Measurements from ENCODE around the gene DERA.
"Not testable (repeated sequence)": the region's sequence is repeated elsewhere in the genome, so short reads cannot be mapped to it uniquely, and the experiment has no call there.

The DERA gene

GRCh38 chr12:16057351-16057751 is 146.2 kb downstream of the DERA start:
- in situ Hi-C loops (cut with HindIII; ENCODE audit: low sequenced_read_pairs): not testable (repeated sequence)

GRCh38 chr12:16062611-16063010 is 151.5 kb downstream of the DERA start:
- in situ Hi-C loops (cut with HindIII; ENCODE audit: low sequenced_read_pairs): no loop called here

GRCh38 chr12:16063726-16064125 is 152.6 kb downstream of the DERA start:
- in situ Hi-C loops (cut with HindIII; ENCODE audit: low sequenced_read_pairs): no loop called here

- in situ Hi-C loops (cut with HindIII; ENCODE audit: low sequenced_read_pairs): no loop called here
Observed at GRCh38 chr12:16070113-16070512, 159.0 kb downstream of the DERA start.

- in situ Hi-C loops (cut with HindIII; ENCODE audit: low sequenced_read_pairs): no loop called here
Observed at GRCh38 chr12:16072678-16073077, 161.5 kb downstream of the DERA start.

GRCh38 chr12:16074894-16075293 is 163.8 kb downstream of the DERA start:
- in situ Hi-C loops (cut with HindIII; ENCODE audit: low sequenced_read_pairs): no loop called here

GRCh38 chr12:16075887-16076286 is 164.8 kb downstream of the DERA start:
- in situ Hi-C loops (cut with HindIII; ENCODE audit: low sequenced_read_pairs): no loop called here

- in situ Hi-C loops (cut with HindIII; ENCODE audit: low sequenced_read_pairs): no loop called here
Observed at GRCh38 chr12:16076557-16076956, 165.4 kb downstream of the DERA start.

- in situ Hi-C loops (cut with HindIII; ENCODE audit: low sequenced_read_pairs): no loop called here
Observed at GRCh38 chr12:16076970-16077522, 165.9 kb downstream of the DERA start.

- in situ Hi-C loops (cut with HindIII; ENCODE audit: low sequenced_read_pairs): no loop called here
Observed at GRCh38 chr12:16086462-16086861, 175.3 kb downstream of the DERA start.

GRCh38 chr12:16086942-16087341 is 175.8 kb downstream of the DERA start:
- in situ Hi-C loops (cut with HindIII; ENCODE audit: low sequenced_read_pairs): no loop called here

All from DLD1 (cell line).